MV-4-11 (cell line): ENCODE results near the gene FUT2.
"Not testable (repeated sequence)": the region's sequence is repeated elsewhere in the genome, so short reads cannot be mapped to it uniquely, and the experiment has no call there.

Experiments
- DNase-seq: peaks from one replicate; lab custom pipeline; 2025; lab: John Stamatoyannopoulos, UW

Gene FUT2

GRCh38 chr19:48670699-48671445 lies 24.9 kb upstream of the FUT2 start:
- DNase-seq, result no peak

DNA sequence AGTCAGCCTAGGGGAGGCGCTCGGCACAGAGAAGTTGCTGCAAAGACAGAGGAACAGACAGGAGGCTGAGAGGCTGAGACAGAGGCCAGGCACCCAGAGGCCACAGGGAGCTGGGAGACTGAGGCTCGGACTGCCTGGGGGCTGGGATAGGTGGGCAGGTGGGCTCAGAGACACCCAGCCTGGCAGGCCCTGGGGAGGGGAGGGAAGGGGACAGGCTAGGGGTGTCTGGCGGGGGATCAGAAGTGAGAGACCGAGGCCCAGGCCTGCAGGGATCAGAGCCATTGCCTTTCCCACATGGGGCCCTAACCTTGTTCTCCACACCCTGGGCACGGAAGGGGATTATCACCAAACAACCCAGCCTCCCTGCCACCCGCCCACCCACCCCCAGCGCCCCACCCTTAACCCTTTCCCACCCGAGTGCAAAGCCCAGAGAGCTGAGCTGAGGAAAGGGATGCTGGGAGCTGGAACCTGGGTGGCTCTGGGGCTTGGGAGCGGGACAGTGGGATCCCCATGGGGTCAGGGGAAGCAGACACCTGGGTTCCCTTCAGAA lies 24.2 kb upstream of the FUT2 start:
- DNase-seq, result no peak

- DNase-seq, result no peak
Measured at GRCh38 chr19:48672994-48673393, 22.8 kb upstream of the FUT2 start, which contains the start of gene NTN5. Gene NTN5 (minus strand): TSS chr19:48673017. CDS start chr19:48670986, 2,031 bp downstream.

GRCh38 chr19:48673436-48674100 lies 22.2 kb upstream of the FUT2 start:
- DNase-seq, result no peak

GRCh38 chr19:48674216-48674809 lies 21.5 kb upstream of the FUT2 start:
- DNase-seq, result no peak

GRCh38 chr19:48674921-48675824 lies 20.6 kb upstream of the FUT2 start:
- DNase-seq, result peak; percentile 80

DNA sequence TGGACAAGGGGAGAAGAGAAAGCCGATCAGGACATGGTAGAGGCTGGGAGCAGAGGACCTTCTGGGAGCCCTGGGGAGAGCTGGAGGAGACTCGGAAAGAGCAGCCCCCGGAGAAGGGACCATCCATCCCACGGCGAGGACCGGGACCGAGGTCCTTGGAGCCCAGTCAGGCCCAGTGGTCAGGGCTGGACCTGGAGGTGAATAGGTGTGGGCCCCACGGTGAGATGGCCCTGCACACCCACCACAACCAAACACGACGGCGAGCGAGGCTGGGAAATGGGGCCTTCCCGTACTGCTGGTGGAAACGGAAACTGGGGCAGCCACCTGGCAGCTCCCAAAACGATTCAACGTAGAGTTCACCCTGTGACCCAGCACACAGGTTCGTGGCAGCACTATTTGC lies 19.3 kb upstream of the FUT2 start:
- DNase-seq, result no peak

- DNase-seq, result no peak
Measured at GRCh38 chr19:48676887-48677286, 18.9 kb upstream of the FUT2 start.

DNA sequence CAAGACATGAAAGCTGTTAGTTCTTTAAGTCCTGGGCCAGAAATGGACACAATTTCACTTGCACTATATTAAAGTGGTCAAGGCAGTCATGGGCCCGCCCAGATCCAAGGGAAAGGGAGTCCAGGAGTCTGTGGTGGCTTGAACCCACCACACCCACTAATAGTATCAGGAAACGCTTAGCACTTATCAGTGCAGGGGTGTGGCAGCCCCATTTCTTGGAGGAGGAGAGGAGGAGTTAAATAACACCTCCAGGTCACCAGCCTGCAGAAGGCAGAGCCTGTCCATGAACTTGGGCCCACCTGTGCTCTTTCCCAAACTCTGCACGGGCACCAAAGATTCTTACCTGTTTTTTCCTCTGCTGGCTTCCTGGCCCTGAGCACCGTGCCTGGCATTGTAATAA lies 17.6 kb upstream of the FUT2 start:
- no peak for DNase-seq

DNA sequence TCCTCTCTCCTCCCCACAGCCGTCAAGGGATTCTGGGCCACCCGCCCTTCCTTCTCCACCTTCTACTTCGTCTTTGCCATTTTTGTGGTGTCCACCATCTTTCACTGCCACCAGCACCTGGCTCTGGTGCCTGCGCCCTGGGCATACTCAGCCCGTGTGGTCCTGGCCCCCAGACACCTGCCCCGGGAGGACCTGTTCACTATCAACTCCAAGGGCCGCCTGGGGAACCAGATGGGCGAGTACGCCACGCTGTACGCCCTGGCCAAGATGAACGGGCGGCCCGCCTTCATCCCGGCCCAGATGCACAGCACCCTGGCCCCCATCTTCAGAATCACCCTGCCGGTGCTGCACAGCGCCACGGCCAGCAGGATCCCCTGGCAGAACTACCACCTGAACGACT lies 15.8 kb upstream of the FUT2 start:
- DNase-seq, result not testable (repeated sequence)

DNA sequence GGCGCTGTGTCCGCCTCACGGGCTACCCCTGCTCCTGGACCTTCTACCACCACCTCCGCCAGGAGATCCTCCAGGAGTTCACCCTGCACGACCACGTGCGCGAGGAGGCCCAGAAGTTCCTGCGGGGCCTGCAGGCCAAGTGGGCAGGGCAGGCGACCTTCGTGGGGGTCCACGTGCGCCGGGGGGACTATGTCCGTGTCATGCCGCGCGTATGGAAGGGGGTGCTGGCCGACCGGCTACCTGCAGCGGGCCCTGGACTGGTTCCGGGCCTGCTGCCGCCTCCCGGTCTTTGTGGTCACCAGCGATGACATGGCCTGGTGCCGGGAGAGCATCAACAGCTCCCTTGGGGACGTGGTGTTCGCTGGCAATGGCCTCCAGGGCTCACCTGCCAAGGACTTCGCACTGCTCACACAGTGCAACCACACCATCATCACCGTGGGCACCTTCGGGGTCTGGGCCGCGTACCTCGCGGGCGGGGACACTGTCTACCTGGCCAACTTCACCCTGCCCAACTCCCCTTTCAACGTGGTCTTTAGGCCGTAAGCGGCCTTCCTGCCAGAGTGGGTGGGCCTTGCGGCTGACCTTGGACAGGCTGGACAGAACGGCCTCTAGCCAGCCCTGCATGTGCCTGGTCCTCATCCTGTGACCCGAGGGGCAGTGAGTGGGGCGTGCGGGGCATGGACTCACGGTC lies 15.2 kb upstream of the FUT2 start:
- no peak for DNase-seq

- DNase-seq, result peak; percentile 96
Measured at GRCh38 chr19:48681127-48681470, 14.7 kb upstream of the FUT2 start.

DNA sequence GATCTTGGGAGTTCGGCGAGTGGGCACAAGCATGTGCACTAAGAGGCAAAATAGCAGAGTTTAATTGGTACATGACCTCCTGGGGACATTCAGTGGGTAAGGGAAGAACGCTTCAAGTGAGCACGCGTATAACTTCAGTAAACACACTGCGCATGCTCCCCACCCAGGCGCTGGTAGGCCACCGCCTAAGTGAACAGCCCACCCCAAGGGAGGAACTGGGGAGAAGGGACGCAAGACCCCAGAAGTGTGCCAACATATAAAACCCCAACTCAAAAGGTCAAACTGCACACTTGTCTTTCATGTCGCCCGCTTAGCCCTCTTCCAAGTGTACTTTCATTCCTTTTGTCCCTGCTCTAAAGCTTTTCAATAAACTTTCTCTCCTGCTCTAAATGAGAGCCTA lies 12.4 kb upstream of the FUT2 start:
- DNase-seq, result no peak

- DNase-seq, result peak; percentile 33
Measured at GRCh38 chr19:48685583-48685982, 10.2 kb upstream of the FUT2 start.

DNA sequence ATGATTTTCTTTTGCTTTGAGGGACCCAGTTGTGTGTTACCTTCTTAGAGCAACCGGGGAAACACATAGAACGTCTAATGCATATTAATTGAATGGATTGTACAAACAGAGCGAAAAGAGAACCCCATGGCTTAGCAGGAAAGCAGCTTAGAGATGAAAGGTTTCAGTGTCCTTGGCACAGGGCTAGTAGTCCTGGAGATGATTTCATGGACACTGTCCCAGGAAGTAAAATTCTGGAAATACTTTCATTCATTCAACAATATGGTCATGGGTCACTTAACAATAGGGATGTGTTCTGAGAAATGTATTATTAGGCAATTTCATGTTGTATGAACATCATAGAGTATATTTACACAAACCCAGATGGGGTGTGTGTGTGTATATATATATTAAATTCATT lies 9.7 kb upstream of the FUT2 start:
- DNase-seq, result no peak

DNA sequence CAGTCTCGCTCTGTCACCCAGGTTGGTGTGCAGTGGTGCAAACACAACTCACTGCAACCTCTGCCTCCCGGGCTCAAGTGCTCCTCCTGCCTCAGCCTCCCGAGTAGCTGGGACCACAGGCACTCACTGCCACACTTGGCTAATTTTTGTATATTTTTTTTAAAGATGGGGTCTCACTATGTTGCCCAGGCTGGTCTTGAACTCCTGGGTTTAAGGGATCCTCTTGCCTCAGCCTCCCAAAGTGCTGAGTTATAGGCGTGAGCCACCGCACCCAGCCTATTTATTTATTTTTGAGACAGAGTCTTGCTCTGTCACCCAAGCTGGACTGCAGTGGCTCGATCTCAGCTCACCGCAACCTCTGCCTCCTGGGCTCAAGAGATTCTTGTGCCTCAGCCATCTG lies 9.1 kb upstream of the FUT2 start:
- DNase-seq, result not testable (repeated sequence)

GRCh38 chr19:48687776-48688175 lies 8.0 kb upstream of the FUT2 start:
- no peak for DNase-seq

DNA sequence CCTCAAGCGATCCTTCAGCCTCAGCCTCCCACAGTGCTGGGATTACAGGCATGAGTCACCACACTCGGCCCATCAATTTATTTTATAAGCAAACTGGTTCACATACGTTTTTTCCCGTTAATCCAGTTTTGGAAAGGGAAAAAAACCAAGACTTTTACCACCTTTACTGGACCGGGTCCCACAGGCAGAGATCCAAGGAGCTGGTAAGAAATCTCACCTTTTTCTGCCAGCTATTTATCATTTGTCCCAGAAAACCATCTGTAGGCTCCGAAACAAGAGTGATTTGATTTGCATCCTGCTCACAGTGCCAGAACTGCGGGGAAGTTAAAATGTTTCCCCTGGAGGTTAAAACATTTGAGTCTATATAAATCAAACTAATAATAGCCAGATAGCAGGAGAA lies 6.3 kb upstream of the FUT2 start:
- DNase-seq, result no peak

DNA sequence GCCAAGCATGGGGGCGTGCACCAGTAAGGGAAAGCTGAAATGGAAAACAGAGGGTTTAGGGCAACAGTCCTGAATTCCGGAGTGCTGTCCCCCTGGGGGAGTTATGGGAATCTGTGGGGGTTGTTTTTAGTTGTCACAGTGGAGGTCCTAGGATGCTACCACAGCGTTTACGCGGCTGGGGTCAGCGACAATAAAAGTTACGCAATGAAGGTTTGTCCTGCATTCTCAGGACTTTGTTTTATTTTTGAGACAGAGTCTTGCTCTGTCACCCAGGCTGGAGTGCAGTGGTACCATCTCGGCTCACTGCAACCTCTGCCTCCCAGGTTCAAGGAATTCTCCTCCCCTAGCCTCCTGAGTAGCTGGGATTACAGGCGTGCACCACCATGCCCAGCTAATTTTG lies 2.1 kb upstream of the FUT2 start:
- DNase-seq, result peak; percentile 9

- DNase-seq, result peak; percentile 27
Measured at GRCh38 chr19:48696353-48697010, 711 bp downstream of the FUT2 start.

DNA sequence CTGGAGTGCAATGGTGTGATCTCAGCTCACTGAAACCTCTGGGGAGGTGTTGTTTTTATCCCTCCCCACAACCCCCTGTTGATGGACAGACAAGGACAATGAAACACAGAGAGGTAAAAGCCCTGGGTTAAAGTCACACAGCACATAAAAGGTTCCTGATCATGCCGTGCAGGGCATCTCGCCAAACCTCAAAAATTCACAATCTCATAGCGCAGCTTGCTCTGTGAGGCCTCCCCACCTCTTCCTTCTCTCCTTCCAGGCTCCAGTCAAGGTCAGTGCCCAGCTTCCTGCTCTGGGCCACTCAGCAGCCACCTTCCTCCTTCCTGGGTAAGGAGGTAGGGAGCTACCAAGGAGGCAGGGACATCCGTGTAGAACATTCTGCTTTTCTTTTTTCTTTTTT lies 2.3 kb downstream of the FUT2 start:
- DNase-seq, result peak; percentile 26
